Inflammatory macrophage (primary cell): Measurements from ENCODE around the gene CERS4.
"Not testable (repeated sequence)": the region's sequence is repeated elsewhere in the genome, so short reads cannot be mapped to it uniquely, and the experiment has no call there.

ENCODE experiments used
- DNase-seq, 2 donors: peaks; one replicate each; pipeline ENCODE4 v3.0.0-alpha.2; 2020 to 2022

Gene CERS4

DNA sequence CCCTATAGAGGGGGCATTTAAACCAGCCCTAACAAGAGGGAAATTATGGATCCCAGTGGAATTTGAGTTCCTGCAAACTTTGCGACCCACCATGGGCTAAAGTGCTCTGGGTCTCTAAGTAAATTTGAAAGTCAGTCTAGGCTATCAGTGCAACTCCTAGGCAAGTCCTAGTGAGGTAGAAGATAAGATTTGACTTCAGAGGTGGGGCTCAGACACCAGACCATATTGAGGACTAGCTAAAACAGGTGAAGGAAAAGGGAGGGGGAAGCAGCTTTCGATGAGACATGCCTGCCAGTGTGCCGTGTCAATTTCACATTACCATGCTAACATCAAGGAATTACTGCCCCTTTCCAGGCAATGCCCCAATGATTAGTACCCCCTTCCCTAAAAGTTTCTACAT lies 60.6 kb downstream of the CERS4 start:
- DNase-seq = no peak

DNA sequence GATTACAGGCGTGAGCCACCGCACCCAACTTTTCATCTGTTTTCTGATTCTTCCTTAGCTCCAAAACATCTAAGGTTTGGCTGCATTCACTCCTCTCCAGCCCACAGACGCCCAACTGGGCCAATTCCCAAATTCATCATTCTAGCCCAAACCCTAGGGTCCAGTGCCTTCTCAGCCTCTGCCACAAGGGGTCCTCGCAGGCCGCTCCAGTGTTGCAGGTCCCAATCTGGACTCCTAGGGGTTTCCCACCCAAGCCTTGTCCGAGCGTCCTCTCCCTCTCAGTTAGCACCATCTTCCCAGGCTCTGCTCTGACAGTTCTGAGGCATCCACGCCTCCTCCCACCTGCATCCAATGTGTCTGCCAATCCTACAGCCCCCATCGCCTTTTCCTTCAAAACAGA lies 67.3 kb downstream of the CERS4 start:
- DNase-seq = not testable (repeated sequence)

DNA sequence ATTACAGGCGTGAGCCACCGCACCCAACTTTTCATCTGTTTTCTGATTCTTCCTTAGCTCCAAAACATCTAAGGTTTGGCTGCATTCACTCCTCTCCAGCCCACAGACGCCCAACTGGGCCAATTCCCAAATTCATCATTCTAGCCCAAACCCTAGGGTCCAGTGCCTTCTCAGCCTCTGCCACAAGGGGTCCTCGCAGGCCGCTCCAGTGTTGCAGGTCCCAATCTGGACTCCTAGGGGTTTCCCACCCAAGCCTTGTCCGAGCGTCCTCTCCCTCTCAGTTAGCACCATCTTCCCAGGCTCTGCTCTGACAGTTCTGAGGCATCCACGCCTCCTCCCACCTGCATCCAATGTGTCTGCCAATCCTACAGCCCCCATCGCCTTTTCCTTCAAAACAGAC lies 82.2 kb downstream of the CERS4 start:
- not testable (repeated sequence) for DNase-seq

DNA sequence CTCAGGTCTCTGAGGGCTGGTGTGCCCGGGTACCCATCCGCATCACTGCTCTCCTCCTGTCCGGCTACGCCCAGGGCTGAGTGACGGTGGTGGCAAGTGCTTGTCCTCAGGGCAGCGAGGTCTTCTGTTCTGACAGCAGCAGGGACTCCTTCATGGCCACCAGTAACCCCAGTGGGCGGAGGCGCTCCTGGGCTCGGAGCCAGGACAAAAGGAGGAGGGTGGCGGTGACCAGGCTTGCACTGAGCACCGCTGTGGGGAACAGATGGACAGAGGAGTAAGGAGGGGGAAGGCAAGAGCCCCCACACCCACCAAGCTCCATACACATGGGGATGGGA lies 93.2 kb downstream of the CERS4 start:
- peak; percentile 9 to 37 for DNase-seq

DNA sequence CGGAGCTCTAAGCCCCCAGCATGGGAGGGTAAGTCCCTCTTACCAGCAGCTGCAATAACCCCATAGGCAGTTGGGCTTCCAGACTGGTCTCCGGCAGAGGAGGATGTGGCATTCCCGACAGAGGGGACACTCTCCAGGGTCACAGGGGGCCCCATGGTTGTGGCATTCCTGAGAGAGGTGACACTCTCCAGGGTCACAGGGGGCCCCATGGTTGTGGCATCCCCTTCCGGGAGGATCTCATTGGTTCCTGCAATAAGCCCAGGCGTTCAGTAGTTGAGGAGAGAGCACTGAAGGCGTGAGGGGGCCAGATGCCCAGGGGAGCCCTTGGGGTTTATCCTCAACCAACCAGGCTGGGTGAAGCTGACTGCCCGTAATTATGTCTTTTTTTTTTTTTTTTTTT lies 93.6 kb downstream of the CERS4 start:
- DNase-seq = no peak

DNA sequence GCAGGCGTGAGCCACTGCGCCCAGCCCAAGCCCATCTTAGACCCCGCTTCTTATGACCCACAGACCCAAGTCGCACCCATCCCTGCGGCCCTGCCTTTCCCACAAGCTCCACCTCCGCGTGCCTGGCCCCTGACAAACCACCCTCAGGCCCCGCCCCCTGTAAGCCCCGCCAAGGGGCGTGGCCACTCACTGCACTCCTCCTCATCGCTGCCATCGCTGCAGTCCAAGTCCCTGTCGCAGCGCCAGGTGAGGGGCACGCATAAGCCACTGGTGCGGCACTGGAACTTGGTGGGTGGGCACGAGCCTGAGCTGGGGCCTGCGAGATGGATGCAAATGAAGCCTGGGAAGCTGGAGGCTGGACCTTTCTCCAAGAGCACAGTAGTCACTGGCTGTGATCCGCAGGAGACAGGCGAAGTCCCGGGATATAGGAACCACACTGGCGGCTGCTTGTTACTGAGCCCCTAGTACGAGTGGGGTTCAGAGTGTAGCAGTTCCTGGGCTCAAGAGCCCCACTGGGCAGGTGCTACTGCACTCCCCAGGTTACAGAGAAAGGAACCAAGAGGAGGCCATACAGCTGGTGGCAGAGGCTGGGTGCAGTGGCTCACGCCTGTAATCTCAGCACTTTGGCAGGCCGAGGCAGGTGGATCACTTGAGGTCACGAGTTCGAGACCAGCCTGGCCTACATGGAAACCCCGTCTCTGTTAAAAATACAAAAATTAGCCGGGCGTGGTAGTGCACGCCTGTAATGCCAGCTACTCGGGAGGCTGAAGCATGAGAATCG lies 95.9 kb downstream of the CERS4 start:
- no peak for DNase-seq

DNA sequence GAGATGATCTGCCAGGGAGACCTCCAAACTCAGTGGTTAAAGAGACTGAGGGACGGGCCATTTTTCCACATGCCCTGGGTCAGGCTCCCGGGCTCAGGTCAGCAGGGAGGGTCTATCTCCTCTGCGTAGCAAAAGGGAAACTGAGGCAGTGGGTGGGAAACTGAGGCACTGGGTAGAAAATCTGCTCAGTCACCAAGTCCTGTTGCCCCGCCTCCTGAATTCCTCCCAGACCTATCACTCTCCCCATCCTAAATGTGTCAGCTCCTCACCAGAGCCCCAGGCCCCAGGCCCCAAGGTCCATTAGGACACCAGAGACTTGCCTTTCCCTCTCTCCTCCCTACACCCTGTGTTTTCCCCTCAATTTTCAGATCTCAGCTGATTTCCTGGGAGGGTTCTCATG lies 96.6 kb downstream of the CERS4 start:
- DNase-seq = no peak

DNA sequence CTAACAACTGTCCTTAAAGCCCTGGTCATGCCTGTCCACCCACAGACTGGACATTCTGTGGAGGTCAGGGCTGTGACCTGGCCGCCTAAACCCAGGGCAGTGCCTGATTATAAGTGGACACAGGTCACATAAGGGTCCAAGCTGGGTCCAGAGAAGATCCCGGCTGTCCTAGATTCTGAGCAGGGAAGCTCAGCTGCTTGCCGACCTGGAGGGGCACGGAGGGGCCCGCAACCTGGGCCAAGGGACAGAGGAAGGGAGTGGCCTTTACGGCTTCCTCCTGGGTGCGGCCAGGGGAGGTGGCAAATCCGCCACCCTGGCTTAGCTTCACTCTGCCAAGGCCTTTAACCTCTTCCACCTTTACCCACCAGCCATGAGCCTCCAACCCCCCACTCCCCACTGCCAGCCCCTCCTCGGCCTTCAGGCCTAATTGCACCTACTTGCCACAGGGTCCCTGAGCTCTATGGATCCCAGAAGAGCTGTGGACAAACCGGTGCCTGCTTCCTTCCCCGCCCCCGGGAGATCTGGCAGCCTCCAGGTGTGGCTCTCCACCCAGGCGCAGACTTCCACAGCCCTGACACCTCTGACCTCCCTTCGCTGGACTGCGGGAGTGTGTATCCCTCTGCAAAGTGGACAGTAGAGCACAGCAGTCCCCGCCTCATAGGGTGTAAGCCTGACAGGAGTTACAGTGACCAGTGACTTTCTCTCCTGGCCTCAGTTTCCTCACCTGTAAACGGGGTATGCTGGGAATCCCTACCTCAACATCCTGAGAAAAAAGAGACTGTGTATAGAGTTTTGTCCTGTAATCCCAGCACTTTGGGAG lies 97.3 kb downstream of the CERS4 start:
- no peak for DNase-seq

DNA sequence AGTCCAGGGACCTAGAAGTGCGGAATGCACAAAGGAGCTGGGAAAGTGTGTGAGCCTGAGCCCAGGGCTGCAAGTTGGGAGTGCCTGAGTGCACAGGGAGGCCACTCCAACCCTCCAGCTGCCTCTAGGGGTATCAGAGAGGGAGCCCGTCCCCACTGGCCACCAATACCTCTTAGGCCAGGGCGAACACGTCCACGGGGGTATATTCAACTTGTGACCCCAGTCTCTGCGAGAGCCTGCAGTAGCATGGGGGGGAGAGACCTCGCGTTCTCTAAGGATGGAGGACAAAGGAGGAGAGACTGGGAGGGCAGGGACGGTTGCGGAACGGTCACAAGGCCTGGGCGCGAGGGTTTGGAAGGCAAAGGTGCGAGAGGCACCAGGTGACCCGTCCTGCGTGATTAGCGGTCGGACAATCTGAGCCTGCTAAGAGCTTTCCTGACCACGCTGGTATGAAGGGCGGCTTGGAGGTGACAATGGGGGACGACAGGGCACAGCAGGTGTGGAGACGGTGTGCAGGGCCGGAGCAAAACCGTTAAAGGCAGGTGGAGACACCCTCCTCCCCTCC lies 98.3 kb downstream of the CERS4 start:
- no peak for DNase-seq

DNA sequence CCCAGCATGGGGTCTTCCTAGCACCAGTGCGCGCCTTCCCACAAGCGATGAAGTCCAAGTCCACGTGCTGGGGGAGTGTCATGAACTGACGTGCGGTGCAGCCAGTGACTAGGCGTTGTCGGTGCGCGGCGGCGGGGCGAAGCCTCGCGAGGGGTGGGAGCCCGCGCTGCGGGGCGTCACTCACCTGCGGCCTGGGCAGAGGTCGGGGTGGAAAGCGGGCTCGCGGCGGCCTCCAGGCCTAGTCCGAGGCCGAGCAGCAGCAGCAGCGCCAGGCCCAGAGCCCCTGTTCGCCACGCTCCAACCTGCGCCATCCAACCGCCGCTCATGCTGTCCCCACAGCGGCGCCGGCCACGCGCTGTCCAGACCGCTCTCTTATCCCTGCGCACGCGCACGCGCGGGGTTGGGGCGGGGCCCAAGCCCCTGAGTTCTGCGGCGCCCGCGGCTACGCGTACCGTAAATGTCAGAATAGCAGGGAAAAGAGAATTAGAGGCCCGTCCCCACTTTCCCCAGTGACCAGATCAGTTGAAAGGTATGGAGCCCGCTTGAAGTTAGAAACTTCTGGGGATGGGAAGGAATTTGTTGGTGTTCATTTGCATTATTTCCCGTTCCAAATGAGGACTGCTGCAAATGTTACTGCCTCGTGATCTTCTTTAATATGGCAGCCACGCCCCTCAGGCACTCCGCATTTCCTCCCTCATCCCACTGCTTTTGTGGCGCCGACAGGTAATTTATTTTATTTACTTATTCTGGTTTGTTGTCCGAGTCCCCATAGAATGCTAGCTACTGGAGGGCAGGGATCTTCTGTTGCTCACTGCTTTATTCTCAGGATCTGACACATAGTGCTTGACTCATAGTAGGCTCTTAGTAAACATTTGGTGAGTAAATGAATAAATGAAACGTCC lies 99.0 kb downstream of the CERS4 start, which contains the start of gene CD320:
TSS of gene CD320 (minus strand) at position 394 of the 902 bp plus-strand sequence. CDS start at position 326, 68 bp downstream.
- peak; percentile 80 to 88 for DNase-seq

DNA sequence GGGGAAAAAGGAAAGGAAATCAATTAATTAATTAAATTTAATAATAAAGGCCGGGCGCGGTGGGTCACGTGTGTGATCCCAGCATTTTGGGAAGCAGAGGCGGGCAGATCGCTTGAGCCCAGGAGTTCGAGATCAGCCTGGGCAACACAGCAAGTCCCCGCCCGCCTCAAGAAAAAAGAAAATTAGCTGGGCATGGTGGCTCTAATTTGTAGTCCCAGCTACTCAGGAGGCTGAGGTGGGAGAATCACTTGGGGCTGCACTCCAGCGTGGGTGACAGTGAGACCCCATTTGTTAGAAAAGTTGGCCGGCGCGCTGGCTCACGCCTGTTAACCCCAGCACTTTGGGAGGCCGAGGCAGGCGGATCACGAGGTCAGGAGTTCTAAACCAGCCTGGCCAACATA lies 99.7 kb downstream of the CERS4 start:
- DNase-seq = no peak

DNA sequence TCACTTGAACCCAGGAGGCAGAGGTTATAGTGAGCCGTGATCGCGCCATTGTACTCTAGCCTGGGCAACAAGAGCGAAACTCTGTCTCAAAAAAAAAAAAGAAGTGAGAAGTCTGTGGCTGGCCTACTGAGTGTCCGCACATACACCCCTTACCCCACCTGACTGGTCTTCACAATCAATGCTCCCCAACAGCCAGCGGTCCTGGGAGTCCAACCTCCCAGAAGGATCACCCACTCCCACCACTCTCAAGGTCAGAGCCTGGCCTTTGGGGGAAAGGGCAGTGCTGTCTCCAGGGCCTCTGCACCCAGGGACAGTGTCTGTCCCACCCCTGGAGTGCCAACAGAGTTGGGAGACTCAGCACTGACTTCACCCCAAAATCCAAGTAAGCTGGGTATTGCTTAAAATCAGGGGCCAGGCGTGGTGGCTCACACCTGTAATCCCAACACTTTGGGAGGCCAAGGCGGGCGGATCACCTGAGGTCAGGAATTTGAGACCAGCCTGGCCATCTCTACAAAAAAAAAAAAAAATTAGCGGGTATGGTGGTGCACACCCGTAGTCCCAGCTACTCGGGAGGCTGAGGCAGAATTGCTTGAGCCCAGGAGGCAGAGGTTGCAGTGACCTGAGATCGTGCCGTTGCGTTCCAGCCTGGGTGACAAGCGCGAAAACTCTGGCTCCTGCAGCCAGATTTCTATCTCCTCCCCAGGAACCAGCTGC lies 101.3 kb downstream of the CERS4 start:
- no peak for DNase-seq

DNA sequence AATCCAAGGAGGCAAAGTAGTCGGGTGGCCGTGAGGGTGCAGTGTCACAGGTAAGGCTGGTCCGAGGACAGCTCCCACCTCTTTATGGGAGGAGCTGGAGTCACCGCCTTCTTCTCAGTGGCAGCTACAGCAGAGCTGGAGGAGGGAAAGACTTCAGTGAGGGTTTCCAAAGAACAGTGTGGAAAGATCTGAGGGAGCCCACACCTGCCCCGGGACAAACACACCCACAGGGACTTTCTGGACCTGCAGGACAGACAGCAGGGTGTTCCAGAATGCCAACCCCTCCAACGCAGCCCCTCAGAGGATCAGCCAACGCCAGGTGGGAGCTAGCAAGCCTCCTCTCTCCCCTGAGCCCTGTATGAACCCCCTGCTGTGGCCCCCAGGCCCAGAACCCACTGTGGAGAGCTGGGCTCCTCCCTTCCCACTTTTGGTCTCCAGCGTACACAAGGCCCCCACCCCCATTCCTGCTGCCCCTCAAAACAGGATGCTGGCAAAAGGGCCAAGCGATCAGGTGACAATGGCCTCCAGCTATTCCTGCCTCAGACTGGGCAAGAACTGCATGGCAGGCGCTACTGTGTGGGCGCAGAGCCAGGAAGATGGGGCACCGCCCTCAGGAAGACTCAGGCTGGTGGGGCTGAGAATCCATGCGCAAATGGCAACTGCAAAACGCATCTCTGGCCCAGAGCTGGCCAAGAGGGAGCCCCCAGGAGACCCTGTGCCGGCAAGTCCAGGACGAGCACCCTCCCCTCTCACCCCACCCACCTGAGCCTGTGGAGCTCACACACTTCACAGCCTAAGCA lies 102.5 kb downstream of the CERS4 start:
- DNase-seq = no peak
